ENCODE results near the gene ZFYVE27. TPM values are rescaled to one million over a fixed set of nuclear protein-coding genes. Genes with fewer than 3 reads are reported as not detected.

The ZFYVE27 gene
- polyA plus RNA-seq, 1 donor: 13.0 TPM

- DNase-seq (ENCODE audit: low read depth): peak; percentile 58
These were observed 22.3 kb upstream of the ZFYVE27 start for GRCh38 chr10:97714401-97715258.

DNA sequence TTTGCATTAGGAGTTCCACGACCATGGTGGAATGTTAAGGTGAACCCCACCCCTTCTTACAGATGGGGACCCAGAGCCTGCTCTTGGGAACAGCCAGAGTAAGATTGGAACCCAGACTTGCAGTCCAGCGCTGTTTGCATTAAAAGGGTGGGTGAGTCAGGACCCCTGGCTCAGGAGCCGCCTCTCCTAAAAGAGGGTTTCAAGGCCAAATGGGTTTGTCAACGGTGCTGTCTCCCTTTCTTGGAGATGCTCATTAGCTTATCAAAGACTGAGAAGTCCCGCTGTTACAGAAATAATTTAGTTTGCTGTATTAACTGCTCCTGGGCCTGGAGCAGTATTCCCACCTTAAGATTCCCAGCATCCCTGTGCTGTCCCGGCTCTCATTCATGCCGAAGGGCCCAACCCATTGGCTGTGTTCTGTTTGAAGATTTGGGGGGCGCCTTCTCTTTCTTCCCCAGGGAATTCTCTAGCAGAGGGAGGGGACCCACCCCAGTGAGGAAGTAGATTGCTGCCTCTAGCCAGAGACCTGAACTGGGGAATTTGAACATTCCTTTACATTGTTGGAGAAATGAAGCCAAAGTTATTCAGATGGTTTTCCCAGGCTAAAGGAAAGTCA, 21.6 kb upstream of the ZFYVE27 start:
- DNase-seq (ENCODE audit: low read depth): no peak

GRCh38 chr10:97717627-97718026, 19.3 kb upstream of the ZFYVE27 start:
- no peak for DNase-seq (ENCODE audit: low read depth)

DNA sequence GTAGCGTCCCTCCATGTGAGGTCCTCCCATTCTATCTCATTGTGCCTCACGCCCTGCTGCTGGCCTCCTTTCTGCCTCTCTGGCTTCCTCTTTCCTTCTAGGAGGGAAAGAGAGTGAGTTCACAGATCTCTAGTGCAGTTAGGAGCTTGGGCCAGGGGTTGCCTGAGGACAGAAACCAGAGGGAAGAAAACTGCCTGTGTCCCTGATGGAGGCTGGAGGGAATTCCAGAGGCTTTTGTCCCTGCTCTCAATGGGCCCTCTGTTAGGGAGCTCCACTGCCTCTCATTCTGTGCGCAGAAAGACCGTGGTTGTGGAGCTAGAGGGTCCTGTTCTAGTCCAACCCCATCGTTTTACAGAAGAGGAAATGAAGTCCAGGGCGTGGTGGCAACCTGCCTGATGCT, 18.8 kb upstream of the ZFYVE27 start:
- DNase-seq (ENCODE audit: low read depth): no peak

GRCh38 chr10:97718659-97719142, 18.2 kb upstream of the ZFYVE27 start:
- no peak for DNase-seq (ENCODE audit: low read depth)

- no peak for DNase-seq (ENCODE audit: low read depth)
These were observed 17.3 kb upstream of the ZFYVE27 start for GRCh38 chr10:97719602-97720001.

GRCh38 chr10:97721871-97722780, 14.8 kb upstream of the ZFYVE27 start:
- no peak for DNase-seq (ENCODE audit: low read depth)

DNA sequence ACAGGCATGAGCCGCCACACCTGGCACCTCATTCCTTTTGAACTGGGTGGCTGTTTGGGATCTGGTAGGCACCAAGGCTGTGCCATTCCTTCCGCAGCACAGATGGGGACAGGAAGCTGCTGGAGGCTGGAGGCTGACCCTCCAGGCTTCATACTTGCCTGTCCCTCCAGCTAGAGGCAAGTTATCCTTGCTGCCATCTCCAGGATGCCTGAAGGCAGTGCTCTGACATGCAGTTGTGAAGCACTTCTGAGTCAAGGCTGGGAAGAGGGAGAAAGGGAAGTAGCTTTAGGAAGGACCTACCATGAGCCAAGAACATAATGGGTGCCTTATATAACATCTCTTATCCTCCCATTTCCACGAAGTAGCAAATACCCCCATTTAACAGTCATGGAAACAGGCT, 13.9 kb upstream of the ZFYVE27 start:
- no peak for DNase-seq (ENCODE audit: low read depth)

DNA sequence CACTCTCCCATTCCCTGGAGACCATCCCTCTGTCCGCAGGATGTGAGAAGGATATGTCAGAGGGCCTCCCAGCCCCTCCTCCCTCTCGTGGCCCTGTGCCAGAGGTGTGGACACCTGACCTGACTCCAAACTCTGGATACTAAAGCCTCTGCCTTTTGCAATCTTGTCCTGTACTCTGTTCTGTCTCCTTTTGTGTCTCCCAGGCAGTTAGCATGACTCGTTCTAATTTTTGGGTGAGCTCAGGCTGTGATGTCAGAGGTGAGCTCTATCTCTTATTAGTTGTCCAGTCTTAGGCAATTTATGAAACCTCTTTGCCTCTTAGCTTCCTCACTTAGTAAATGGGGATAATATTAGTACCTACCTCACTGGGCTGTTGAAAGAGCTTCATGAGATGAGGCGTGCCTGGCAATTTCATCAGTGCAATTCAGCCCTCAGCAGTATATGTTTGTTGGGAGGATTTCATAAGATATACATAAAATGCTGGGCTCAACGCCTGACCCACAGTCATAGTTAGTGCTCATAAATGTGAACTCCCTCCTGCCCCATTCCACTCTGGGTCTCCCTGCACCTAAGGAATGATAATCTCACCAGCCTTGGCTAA, 12.5 kb upstream of the ZFYVE27 start:
- no peak for DNase-seq (ENCODE audit: low read depth)

DNA sequence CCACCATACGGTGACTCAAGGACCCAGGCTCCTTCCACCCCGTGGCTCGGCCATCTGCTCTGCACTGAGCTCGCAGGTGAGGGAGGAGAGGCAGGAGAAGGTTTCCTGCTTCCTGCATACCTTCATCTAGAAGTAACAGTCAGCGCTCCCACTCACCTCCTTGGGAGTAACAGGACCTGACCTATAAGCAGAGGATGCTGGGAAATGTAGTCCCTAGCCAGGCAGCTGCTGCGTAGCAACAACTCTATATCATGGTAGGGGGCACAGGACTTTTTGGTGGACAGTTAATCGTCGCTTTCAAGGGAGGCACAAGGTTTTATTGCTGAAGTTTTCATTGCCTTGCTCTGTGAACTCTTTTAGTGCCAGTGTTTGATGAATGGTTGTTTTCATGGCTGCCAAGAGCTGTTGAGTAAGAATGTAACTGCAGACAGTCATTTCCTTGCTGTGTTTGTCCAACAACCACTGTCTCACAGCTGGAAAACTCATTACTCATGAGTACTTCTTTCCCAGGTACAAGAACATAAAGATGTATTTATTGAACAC, 10.2 kb upstream of the ZFYVE27 start:
- DNase-seq (ENCODE audit: low read depth): no peak

DNA sequence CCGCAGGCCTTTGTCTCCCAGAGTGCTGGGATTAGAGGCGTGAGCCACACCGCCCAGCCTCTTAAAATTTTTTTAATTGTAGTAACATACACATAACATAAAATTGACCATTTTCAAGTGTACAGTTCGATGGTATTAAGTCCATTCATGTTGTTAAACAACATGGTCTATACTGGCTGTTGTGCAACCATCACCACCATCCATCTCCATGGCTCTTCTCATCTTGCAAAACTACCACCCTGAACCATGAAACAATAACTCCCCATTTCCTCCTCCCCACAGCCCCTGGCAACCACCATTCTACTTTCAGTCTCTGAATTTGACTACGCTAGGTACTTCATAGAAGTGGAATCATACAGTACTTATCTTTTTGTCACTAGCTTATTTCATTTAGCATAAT, 7.9 kb upstream of the ZFYVE27 start:
- DNase-seq (ENCODE audit: low read depth): no peak

- no peak for DNase-seq (ENCODE audit: low read depth)
These were observed 5.4 kb upstream of the ZFYVE27 start for GRCh38 chr10:97731346-97732051.

DNA sequence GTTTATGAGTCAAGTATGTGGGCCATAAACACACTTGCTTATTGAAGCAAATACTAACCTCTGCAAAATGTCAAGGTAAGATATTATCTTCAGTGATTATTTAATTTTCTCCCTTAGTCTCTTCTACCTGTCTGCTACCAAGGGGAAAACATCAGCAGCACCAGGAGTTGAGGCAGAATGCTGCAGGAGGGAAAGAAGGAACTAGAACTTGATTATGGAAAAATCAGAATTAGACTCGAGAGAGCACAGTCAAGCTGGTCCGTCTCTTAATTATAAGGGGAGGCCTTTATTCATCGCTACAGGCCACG, 4.9 kb upstream of the ZFYVE27 start:
- no peak for DNase-seq (ENCODE audit: low read depth)

- no peak for DNase-seq (ENCODE audit: low read depth)
These were observed 3.7 kb upstream of the ZFYVE27 start for GRCh38 chr10:97733256-97733655.

DNA sequence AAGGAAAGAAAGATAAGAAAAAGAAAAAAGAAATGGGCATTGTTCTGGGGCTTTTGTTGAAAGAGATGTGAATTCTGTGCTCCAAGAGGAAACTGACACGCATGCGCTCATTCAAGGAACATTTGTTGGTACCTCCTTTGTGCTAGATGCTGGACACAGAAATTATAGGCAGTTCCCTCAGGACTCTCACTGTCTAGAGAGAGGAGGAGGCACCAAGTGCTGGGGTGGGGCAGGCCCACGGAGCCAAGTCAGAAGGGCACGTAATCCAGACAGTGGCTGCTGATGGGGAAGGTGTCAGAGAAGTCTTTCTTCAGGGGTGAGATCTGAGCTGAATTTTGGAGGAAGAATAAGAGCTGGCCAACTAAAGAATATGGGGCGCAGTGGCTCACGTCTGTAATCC, 2.9 kb upstream of the ZFYVE27 start:
- no peak for DNase-seq (ENCODE audit: low read depth)

DNA sequence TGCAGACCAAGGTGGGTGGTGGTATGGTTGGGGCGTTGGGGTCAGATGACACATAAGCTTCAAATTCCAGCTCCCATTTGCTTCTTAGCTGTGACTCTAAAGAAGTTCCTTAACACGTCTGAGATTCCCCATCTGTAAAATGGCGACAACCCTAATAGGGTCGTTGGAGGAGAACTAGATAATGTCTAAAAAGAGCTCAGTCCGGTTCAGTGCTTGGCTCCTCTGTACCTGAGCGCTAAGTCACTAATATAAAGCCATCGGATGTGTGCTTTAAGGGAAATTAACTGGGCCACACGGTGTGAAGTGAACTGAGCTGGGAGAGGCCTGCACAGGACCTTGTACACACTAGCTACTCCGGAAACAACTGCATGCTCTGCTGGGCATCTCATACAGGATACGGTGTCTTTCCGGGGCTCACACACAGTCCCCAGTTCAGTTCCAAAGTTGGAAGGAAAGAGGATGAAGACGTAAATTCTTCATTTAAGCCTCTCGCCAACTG, 476 bp upstream of the ZFYVE27 start:
- DNase-seq (ENCODE audit: low read depth): no peak

DNA sequence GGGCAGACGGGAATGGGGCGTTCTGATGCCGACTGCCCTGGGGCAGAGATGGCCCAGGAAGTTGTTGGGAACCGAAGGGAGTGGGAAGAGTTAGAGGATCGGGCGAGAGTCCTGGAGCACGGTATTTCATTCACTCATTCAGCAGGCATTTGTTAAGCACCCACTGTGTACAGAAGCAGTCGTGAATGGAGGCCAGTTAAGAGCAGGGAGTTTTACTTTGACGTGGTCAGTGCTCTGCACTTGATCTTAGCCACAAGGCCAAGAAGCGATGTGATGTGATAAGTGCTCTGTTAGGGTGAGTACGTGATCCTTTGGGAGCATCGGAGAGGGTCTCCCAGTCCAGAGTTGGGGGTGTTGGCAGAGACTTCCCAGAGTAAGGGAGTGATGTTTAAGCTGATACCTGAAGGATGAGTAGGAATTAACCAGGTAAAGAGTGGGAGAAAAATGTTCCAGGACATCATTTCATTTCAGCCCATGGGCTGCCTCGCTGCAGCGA, 890 bp downstream of the ZFYVE27 start:
- DNase-seq (ENCODE audit: low read depth): no peak

GRCh38 chr10:97738616-97739015, 1.7 kb downstream of the ZFYVE27 start:
- DNase-seq (ENCODE audit: low read depth): no peak

GRCh38 chr10:97740613-97741012, 3.7 kb downstream of the ZFYVE27 start:
- no peak for DNase-seq (ENCODE audit: low read depth)

DNA sequence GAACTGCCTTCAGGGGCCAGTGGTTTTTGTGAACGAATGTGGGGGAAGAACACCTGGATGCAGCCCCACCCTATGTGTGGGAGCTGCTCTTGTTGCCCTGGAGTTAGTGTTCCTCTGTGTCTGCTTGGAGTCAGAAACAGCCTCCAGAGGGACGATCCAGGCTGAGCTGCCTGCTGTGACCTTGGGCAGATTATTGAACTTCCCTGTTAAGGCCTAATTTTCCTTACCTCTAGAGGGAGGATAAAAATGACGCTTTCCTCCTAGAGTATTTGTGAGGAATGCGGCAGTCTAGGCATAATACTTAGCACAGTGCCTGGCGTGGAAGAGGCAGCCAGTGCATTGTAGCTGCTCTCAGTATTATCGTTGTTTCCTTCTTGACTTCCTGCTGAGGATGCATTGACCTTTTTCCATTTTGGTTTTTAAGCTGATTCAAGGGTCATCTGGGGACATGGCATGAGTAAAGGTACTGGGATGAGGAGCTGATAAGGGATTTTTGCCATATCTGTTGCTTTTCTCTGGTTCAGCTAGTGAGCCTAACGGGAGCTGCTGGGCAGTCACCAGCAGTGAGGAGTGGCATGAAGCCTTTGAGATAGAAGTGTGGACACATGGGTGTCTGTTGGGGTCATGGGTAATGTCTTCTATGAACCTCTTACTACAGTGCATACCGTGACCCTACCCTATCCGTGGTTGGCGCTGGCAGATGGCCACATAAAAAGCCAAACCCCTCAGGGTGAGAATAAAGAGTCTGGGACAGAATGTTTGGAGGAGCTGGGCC, 6.4 kb downstream of the ZFYVE27 start:
- no peak for DNase-seq (ENCODE audit: low read depth)
